Kidney (tissue), 14 donors: Measurements from ENCODE around the gene SPOCK1. TPM values are rescaled to one million over a fixed set of nuclear protein-coding genes. Genes with fewer than 3 reads are reported as not detected.
A peak's percentile ranks its signal among the peaks of the same experiment; 100 is the strongest.

Experiments used
- DNase-seq, 5 donors: peaks; one replicate each; pipeline ENCODE4 v3.0.0-alpha.2; 2013 to 2020
- FAIRE-seq: peaks from 2 replicates; lab custom pipeline; 2012; peaks lifted over from hg19 to GRCh38; lab: Jason Lieb, UNC
- H3K27ac ChIP-seq, 2 donors: one replicate each; pipeline ENCODE4 v1.7.0; 2013; ENCODE audit warnings: low read depth in 2 of 2, low read length in 2 of 2, inconsistent platforms in 1 of 2
- H3K27me3 ChIP-seq: one replicate; pipeline ENCODE4 v1.7.1; 2013; ENCODE audit warnings: low read length, inconsistent platforms; ENCODE audit not compliant: control insufficient read depth, insufficient read depth
- H3K36me3 ChIP-seq, 3 donors: one replicate each; pipeline versions ENCODE4 v1.7.0 to v1.7.1; 2013; ENCODE audit warnings: low read length in 3 of 3, control low read depth in 1 of 3, inconsistent platforms in 1 of 3; ENCODE audit not compliant: insufficient read depth in 3 of 3, control insufficient read depth in 2 of 3
- H3K4me1 ChIP-seq, 3 donors: one replicate each; pipeline versions ENCODE4 v1.7.0 to v1.7.1; 2013; ENCODE audit warnings: low read length in 3 of 3, inconsistent platforms in 1 of 3, low read depth in 1 of 3; ENCODE audit not compliant: control insufficient read depth in 2 of 3, insufficient read depth in 2 of 3
- H3K4me3 ChIP-seq, 3 donors: one replicate each; pipeline versions ENCODE4 v1.7.0 to v1.8.1; 2013; ENCODE audit warnings: low read length in 3 of 3, control low read depth in 1 of 3, inconsistent platforms in 1 of 3
- H3K9ac ChIP-seq, 3 donors: one replicate each; pipeline versions ENCODE4 v1.7.0 to v1.7.1; 2013; ENCODE audit warnings: low read length in 3 of 3, control low read depth in 1 of 3, inconsistent platforms in 1 of 3
- H3K9me3 ChIP-seq, 3 donors: one replicate each; pipeline versions ENCODE4 v1.7.0 to v1.7.1; 2013; ENCODE audit warnings: low read length in 3 of 3, control low read depth in 1 of 3, inconsistent platforms in 1 of 3; ENCODE audit not compliant: control insufficient read depth in 2 of 3, insufficient read depth in 1 of 3
- CTCF ChIP-seq: IDR thresholded peaks from 3 replicates; pipeline ENCODE4 v1.5.1; 2012; ENCODE audit warnings: mild to moderate bottlenecking, moderate library complexity, borderline replicate concordance; ENCODE audit not compliant: insufficient read depth; ENCODE audit errors: extremely low read depth
- intact Hi-C: fragments of 100-400 bp; cut with DNase I; formaldehyde crosslinking; loops from one replicate; pipeline ENCODE4 v1.11.1; 2022
- polyA plus RNA-seq: library from polyadenylated mRNA; stranded (reverse); fragments of 350-450 nt; fragmentation: Illumina TruSeq; extraction: RNeasy Lipid Tissue Mini Kit (QIAGEN cat#74804); gene quantifications from one replicate; pipeline ENCODE4 v1.2.3, GENCODE V29; 2014; ENCODE audit warnings: low read depth, low replicate concordance; ENCODE audit not compliant: insufficient read depth
- total RNA-seq: library from RNA; stranded (reverse); fragmentation: NEBNext Ultra II Directional; extraction: Animal tissue kit (Norgen Biotek cat#: 25700); gene quantifications from one replicate; pipeline ENCODE4 v1.2.1, GENCODE V29; 2021
- donor health status: control.
- donor health status: control.
- donor health status: control.
- donor health status: control.
- donor health status: control.
- donor health status: DM: yes; HTN: yes; CAD: no.
- donor health status: Normal renal cell carcinoma (clear cell type).

The SPOCK1 gene
- total and polyA plus RNA-seq, 2 donors from 2014 or later = 15.7 to 32.8 TPM

DNA sequence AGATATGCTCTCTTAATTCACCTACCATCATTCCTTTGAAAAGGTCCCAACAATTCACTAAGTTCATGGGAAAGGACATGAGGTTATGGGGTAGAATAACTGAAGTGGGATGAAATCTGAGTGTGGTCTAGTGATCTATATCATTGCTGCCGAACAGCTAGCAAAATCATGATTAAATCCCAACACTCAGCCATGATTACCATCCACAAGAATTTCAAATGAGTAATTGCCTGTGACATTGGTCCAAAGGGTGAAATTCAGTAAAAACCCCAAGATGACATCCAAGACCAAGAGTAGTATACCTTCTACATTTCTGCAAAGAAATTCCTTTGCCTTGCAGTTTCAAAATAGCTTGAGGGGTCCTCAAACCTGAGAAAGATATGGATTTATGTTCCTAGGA lies 225.6 kb downstream of the SPOCK1 start:
- H3K9ac ChIP-seq = no peak overlapping the region
- H3K9me3 ChIP-seq = no peaks in the 10 kb centered on the region
- no peaks in the 10 kb centered on the region for H3K27me3 ChIP-seq
- no peak for DNase-seq
- no peaks in the 10 kb centered on the region for H3K4me1 ChIP-seq
- H3K36me3 ChIP-seq = no peaks in the 10 kb centered on the region
- no peak overlapping the region for H3K4me3 ChIP-seq
- no peak for FAIRE-seq
- TF ChIP-seq CTCF = no peak
- intact Hi-C loops = no loop called here
- H3K27ac ChIP-seq = no peak overlapping the region

DNA sequence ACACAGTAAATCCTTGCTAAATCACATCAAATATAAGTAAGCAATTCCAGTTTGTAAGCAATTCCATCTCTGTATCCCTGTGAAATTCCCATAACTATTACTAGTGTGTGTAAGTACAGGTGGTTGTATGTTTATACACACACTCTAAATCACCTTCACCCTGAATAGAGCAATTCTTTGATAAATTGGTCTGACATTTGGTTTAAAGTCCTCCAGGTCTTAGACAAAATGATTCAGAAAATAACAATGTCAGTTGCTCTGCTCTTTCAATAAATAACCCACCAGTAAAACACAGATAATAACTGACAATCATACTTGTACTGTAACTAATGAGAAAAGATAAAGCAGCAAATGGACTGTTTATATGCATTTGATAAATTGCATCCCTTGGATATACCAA lies 226.3 kb downstream of the SPOCK1 start:
- DNase-seq (no peak), FAIRE-seq (no peak)
- no peak for TF ChIP-seq CTCF
- no peaks in the 10 kb centered on the region for H3K4me1 ChIP-seq
- no peak overlapping the region for H3K9ac ChIP-seq
- H3K27me3 ChIP-seq = no peaks in the 10 kb centered on the region
- H3K27ac ChIP-seq = no peak overlapping the region
- H3K9me3 ChIP-seq = no peaks in the 10 kb centered on the region
- H3K36me3 ChIP-seq = no peaks in the 10 kb centered on the region
- no peak overlapping the region for H3K4me3 ChIP-seq
- intact Hi-C loops = no loop called here

GRCh38 chr5:137269946-137270345 lies 229.2 kb downstream of the SPOCK1 start:
- Histone ChIP-seq H3K27ac (no peak overlapping the region), H3K9me3 (no peaks in the 10 kb centered on the region), H3K36me3 (no peaks in the 10 kb centered on the region), H3K27me3 (no peaks in the 10 kb centered on the region), H3K4me1 (no peaks in the 10 kb centered on the region), H3K4me3 (no peak overlapping the region), H3K9ac (no peak overlapping the region)
- no peak for TF ChIP-seq CTCF
- FAIRE-seq (no peak), DNase-seq (no peak)
- intact Hi-C loops = no loop called here

DNA sequence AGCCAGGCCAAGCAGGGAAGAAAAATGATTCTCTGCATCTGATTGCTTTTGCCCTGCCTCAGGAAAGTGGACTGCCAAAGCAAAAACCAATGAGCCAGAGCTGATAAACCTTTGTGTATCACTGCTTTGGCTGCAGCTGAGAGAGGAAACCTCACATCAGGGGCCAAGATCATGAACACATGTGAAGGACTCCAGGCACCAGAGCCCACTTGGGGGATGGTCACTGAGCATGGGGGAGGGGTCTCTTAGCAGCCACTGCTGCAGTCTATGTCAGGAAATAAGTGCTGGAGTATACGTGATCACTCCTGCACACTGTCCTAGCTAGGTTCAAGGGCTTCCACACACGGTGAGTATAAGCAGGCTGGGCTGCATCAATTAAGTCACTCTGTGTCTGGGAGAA lies 229.9 kb downstream of the SPOCK1 start:
- no peak overlapping the region for H3K9ac ChIP-seq
- peak in 1 of 5 donors; percentile 13 for DNase-seq
- H3K36me3 ChIP-seq = no peaks in the 10 kb centered on the region
- no peak overlapping the region for H3K4me3 ChIP-seq
- no peak for FAIRE-seq
- no peak overlapping the region for H3K27ac ChIP-seq
- no peaks in the 10 kb centered on the region for H3K9me3 ChIP-seq
- intact Hi-C loops = no loop called here
- no peaks in the 10 kb centered on the region for H3K27me3 ChIP-seq
- no peak for TF ChIP-seq CTCF
- H3K4me1 ChIP-seq = peaks cover 0 to under 1% (median 0%) of the 10 kb centered on the region in 3 donors
